Esophagus muscularis mucosa (tissue), 3 donors: ENCODE data around the gene RHEBL1.

ENCODE experiments used
- POLR2AphosphoS5 ChIP-seq, 2 donors: sonication (generic); formaldehyde crosslinking; IDR thresholded peaks; one replicate each; pipeline ENCODE4 v1.6.1; 2017; ENCODE audit warnings: antibody characterized with exemption in 2 of 2
- TF ChIP-seq, protein P1 (sequence below), 3 experiments: fragments of 200-600 bp in 2 of 3; fragments of 450-650 bp in 1 of 3; sonication (generic) in 2 of 3; IDR thresholded peaks; one replicate each; pipeline ENCODE4 v1.5.1; 2017 to 2019; ENCODE audit warnings: antibody characterized with exemption in 3 of 3, mild to moderate bottlenecking in 2 of 3, moderate library complexity in 1 of 3

DNA sequence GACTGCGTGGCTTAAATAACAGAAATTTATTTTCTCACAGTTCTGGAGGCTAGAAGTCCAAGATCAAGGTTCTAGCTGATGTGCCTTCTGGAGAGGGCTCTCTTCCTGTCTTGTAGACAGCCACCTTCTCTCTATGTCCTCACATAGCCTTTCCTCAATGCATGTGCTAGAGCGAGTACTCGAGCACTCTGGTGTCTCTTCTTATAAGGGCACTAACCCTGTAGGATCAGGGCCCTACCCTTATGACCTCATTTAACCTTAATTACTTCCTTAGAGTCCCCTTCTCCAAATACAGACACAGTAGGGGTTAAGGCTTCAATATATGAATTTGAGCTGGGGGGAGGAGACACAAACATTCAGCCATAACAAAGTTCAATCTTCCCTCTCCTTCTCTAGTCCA lies 14.7 kb upstream of the RHEBL1 start:
- no peak for TF ChIP-seq POLR2AphosphoS5 (IDR thresholded peaks at IDR 0.05)
- TF ChIP-seq, protein P1, sequence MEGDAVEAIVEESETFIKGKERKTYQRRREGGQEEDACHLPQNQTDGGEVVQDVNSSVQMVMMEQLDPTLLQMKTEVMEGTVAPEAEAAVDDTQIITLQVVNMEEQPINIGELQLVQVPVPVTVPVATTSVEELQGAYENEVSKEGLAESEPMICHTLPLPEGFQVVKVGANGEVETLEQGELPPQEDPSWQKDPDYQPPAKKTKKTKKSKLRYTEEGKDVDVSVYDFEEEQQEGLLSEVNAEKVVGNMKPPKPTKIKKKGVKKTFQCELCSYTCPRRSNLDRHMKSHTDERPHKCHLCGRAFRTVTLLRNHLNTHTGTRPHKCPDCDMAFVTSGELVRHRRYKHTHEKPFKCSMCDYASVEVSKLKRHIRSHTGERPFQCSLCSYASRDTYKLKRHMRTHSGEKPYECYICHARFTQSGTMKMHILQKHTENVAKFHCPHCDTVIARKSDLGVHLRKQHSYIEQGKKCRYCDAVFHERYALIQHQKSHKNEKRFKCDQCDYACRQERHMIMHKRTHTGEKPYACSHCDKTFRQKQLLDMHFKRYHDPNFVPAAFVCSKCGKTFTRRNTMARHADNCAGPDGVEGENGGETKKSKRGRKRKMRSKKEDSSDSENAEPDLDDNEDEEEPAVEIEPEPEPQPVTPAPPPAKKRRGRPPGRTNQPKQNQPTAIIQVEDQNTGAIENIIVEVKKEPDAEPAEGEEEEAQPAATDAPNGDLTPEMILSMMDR (IDR thresholded peaks at IDR 0.05): no peak
